Measurements from ENCODE around the gene COL23A1.

COL23A1 gene

DNA sequence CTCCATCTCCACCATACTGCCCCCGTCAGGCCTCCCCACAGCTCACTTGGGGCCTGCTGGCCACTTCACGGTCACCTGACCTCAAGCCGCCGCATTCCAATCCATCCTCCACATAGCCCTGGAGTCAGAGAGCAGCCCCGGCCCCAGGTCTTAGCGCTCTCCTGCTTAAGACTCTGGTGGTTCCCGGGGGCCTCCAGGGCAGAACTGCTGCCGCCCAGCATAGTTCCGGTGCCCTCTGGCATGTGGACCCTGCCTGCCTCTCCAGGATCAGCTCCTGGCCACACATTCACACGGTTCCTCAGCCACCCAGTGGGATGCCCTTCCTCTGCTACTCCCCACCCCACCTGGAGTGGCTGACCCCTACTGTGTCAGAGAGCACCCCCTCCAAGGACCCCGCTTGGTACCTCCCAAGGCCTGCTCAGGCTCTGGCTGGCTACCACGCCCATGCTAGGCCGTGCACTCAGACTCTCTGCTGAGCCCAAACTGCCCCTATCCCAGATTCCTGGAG is 366.3 kb downstream of the COL23A1 start:
- no peak for DNase-seq (ENCODE audit: low read depth)
- TF ChIP-seq, protein P1, sequence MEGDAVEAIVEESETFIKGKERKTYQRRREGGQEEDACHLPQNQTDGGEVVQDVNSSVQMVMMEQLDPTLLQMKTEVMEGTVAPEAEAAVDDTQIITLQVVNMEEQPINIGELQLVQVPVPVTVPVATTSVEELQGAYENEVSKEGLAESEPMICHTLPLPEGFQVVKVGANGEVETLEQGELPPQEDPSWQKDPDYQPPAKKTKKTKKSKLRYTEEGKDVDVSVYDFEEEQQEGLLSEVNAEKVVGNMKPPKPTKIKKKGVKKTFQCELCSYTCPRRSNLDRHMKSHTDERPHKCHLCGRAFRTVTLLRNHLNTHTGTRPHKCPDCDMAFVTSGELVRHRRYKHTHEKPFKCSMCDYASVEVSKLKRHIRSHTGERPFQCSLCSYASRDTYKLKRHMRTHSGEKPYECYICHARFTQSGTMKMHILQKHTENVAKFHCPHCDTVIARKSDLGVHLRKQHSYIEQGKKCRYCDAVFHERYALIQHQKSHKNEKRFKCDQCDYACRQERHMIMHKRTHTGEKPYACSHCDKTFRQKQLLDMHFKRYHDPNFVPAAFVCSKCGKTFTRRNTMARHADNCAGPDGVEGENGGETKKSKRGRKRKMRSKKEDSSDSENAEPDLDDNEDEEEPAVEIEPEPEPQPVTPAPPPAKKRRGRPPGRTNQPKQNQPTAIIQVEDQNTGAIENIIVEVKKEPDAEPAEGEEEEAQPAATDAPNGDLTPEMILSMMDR (conservative IDR thresholded peaks at IDR 0.05; ENCODE audit: low read depth, low read length) = no peak
- no peak overlapping the region for H3K4me3 ChIP-seq (ENCODE audit: low read depth, low read length)

DNA sequence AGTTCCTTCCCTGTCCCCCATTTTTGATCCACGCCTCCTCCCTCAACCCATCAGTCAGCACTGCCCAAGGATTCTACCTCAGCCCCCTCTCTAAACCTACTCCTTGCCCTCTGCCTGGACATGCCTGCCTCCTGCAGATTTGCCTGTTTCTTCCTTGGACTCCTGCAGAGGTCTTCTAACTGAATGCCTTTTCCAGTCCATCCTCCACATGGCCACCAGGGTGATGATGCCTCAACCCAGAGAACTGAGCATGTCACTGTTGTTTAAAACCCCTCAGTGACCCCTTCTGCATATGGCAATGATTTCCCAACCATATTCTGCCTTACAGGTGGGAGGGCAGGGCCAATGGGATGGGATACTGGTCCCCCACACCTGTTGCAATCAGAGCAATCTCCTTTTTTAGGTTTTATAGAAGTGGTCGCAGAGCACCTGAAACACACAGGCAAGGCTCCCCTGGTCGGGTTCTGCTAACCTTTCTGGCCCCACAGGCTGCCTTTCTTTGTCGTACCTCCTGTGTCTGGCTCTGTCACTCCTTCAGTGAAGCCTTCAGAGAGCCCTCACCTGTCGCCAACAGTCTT is 366.9 kb downstream of the COL23A1 start:
- no peak for DNase-seq (ENCODE audit: low read depth)
- no peak overlapping the region for H3K4me3 ChIP-seq (ENCODE audit: low read depth, low read length)
- TF ChIP-seq, protein P1 (conservative IDR thresholded peaks at IDR 0.05; ENCODE audit: low read depth, low read length) = peak; percentile 15

DNA sequence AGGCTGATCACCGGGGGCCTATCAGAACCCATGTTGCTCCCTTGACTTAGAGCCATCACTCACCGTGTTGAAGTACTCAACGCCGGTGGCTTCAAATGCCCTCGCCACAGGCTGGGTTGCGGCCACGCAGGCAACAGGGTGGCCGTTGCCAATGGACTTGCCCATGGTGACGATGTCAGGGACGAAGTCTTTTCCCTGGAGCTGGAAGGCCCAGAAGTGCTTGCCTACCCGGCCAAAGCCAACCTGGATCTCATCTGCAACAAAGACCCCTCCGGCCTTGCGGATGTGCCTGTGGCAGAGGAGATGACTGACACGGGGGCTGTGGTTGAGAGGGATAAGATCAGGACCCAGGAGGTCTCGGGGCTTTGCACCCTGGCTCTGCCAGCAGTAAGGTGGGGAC is 367.9 kb downstream of the COL23A1 start:
- DNase-seq (ENCODE audit: low read depth) = no peak
- TF ChIP-seq, protein P1 (conservative IDR thresholded peaks at IDR 0.05; ENCODE audit: low read depth, low read length) = no peak
- no peak overlapping the region for H3K4me3 ChIP-seq (ENCODE audit: low read depth, low read length)

DNA sequence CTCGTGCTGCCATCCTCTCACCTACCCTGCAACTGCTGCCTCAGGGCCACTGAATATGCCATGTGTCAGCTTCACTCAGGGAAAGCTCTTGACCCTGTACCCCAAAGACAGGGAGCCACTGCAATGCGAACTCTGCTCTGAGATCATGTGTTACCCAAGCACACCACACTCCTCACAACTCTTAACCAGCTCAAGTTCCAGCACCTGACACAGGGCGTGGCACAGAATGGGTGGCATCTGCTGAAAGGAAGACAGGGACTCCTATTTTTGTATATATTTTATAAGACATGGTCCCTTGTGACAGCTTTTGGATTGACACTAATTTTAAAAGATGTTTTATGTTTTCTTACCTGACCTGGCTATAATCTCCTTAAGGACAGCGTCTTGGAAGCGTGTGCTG is 368.3 kb downstream of the COL23A1 start:
- no peak overlapping the region for H3K4me3 ChIP-seq (ENCODE audit: low read depth, low read length)
- DNase-seq (ENCODE audit: low read depth) = no peak
- TF ChIP-seq, protein P1 (conservative IDR thresholded peaks at IDR 0.05; ENCODE audit: low read depth, low read length) = no peak

DNA sequence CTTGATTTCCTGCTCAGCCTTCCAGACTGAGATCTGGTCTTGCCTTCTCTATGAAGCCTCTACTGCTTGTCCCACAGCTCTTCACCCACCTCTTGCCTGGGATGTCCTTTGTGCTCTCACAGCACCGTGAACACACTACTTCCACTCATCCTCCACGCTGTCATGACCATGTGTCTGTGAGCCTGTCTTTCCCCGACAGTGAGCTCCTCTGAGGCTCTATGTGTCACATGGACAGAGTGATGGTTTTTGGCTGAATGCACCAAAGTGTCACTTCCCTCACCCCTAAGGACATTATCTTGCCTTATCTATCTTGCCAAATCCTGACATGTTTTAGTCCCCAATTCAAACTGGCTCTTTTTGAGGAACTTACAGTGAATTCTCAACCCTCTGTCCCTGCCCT is 368.9 kb downstream of the COL23A1 start:
- TF ChIP-seq, protein P1 (conservative IDR thresholded peaks at IDR 0.05; ENCODE audit: low read depth, low read length) = no peak
- no peak overlapping the region for H3K4me3 ChIP-seq (ENCODE audit: low read depth, low read length)
- no peak for DNase-seq (ENCODE audit: low read depth)

DNA sequence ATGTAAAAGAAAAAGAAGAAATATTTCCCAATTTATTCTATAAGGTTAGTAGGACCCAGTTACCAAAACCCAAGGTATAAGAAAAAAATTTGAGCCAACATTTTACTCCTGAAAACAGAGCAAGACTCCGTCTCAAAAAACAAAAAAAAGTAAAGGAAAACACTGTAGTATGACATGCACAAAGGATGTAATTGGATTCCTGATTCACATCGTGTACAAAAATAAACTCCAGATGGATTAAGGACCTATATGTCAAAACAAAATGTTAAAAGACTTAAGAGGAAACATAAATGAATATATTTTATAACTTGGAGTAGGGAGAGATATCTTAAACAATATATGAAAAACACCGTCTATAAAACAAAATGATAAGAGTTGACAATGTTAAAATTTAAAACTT is 371.4 kb downstream of the COL23A1 start:
- no peak for DNase-seq (ENCODE audit: low read depth)
- H3K4me3 ChIP-seq (ENCODE audit: low read depth, low read length) = no peak overlapping the region
- TF ChIP-seq, protein P1 (conservative IDR thresholded peaks at IDR 0.05; ENCODE audit: low read depth, low read length) = no peak

DNA sequence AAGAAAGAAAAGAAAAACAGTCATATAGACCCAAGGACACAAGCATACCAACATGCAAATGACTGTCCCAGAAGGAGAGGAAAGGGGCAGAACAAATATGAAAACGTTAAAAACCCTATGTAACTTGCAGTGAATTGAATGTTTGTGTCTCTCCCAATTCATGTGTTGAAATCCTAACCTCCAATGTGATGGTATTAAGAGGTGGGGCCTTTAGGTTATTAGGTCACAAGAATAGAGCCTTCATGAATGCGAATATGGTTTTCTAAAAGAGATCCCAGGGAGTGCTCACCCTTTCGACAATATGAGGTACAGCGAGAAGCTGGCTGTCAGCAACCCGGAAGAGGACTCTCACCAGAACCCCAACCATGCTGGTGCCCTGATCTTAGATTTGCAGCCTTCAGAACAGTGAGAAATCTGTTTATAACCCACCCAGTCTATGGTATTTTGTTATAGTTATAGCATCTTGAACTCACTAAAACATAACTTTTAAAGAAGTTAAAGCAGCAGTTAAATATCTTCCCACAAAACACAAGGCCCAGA is 371.9 kb downstream of the COL23A1 start:
- no peak overlapping the region for H3K4me3 ChIP-seq (ENCODE audit: low read depth, low read length)
- DNase-seq (ENCODE audit: low read depth) = no peak
- TF ChIP-seq, protein P1 (conservative IDR thresholded peaks at IDR 0.05; ENCODE audit: low read depth, low read length) = no peak
